Measurements from ENCODE around the gene SELENOO. TPM values are rescaled to one million over a fixed set of nuclear protein-coding genes. Genes with fewer than 3 reads are reported as not detected.

SELENOO gene
- total and polyA plus RNA-seq, 2 of the 13 experiments (the other 11 are each of a cell fraction or from before 2014, with no cell fraction given): 14.4 to 19.0 TPM

DNA sequence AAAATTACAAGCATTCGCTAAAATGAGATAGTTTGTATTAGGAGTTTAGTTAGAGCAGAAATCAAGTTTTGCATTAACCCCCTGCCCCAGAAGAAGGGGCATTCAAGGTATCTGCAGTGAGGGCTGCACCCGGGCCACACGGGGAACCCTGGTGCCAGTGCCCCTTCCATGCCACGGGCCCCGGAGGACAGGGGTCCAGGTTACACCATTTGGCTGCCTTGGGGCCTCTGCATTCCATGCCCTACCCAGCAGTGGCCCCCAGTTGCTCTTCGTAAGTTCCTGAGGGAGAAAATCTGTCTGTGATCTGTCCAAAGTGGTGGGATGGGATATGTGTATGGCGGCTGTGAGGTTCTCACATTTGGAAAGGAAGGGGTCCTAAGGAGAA lies 47.1 kb upstream of the SELENOO start:
- Histone ChIP-seq H3K4me1 (ENCODE audit: insufficient read depth, low read length) (peaks cover 28% of the 10 kb centered on the region), H3K27ac (ENCODE audit: extremely low read length, insufficient read depth, low read length) (no peak overlapping the region), H2AFZ (ENCODE audit: low read length) (no peak overlapping the region), H3K79me2 (ENCODE audit: insufficient read depth, low read length) (no peaks in the 10 kb centered on the region), H3K9ac (ENCODE audit: insufficient read depth, low read depth, low read length) (no peak overlapping the region), H3K9me3 (ENCODE audit: low read length) (no peaks in the 10 kb centered on the region), H4K20me1 (ENCODE audit: insufficient read depth, low read length) (no peaks in the 10 kb centered on the region), H3K4me3 (replicated peaks in 1 of 3; ENCODE audit: insufficient read depth in 1 of 3, low read depth in 2 of 3, low read length in 3 of 3) (no peak overlapping the region), H3K27me3 (ENCODE audit: control insufficient read depth in 1 of 2, insufficient read depth in 2 of 2, low read length in 2 of 2) (peaks cover 1 to 58% of the 10 kb centered on the region in 2 experiments), H3K36me3 (replicated peaks in 1 of 2; ENCODE audit: control insufficient read depth in 1 of 2, insufficient read depth in 2 of 2, low read length in 2 of 2) (no peaks in the 10 kb centered on the region), H3K4me2 (ENCODE audit: low read depth, low read length) (no peak overlapping the region)
- ATAC-seq (no peak), FAIRE-seq (no peak), DNase-seq (ENCODE audit: low spot score) (no peak)
- intact Hi-C loops (cut with micrococcal nuclease; ENCODE audit: unreplicated experiment): no loop called here
- BruUV-seq (replicated peaks): no TSS peak
- WGBS (ENCODE audit: low lambda C conversion rate): 61% methylated on average over 3 of the region's 7 CpGs
- POLR2A ChIA-PET: no interaction called here
- in situ Hi-C loops (cut with HindIII; ENCODE audit: extremely low pct_ligation_motif_present, low pct_unique_long_range_greater_than_20kb): no loop called here
- TF ChIP-seq ZNF841 (CRISPR knock-in tag; IDR thresholded peaks at IDR 0.05; ENCODE audit: borderline replicate concordance): no peak
- TF ChIP-seq, protein P1, sequence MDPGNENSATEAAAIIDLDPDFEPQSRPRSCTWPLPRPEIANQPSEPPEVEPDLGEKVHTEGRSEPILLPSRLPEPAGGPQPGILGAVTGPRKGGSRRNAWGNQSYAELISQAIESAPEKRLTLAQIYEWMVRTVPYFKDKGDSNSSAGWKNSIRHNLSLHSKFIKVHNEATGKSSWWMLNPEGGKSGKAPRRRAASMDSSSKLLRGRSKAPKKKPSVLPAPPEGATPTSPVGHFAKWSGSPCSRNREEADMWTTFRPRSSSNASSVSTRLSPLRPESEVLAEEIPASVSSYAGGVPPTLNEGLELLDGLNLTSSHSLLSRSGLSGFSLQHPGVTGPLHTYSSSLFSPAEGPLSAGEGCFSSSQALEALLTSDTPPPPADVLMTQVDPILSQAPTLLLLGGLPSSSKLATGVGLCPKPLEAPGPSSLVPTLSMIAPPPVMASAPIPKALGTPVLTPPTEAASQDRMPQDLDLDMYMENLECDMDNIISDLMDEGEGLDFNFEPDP (CRISPR knock-in tag; conservative IDR thresholded peaks at IDR 0.05): no peak
- TF ChIP-seq ZFP36L1 (CRISPR knock-in tag; IDR thresholded peaks at IDR 0.05): no peak
- TF ChIP-seq, protein P2, sequence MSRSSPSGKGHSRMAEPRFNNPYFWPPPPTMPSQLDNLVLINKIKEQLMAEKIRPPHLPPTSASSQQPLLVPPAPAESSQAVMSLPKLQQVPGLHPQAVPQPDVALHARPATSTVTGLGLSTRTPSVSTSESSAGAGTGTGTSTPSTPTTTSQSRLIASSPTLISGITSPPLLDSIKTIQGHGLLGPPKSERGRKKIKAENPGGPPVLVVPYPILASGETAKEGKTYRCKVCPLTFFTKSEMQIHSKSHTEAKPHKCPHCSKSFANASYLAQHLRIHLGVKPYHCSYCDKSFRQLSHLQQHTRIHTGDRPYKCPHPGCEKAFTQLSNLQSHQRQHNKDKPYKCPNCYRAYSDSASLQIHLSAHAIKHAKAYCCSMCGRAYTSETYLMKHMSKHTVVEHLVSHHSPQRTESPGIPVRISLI (CRISPR knock-in tag; IDR thresholded peaks at IDR 0.05; ENCODE audit: borderline replicate concordance): no peak
- no peak for TF ChIP-seq ZFP36 (IDR thresholded peaks at IDR 0.05; ENCODE audit: borderline replicate concordance, low read depth, low read length, partially characterized antibody)
- TF ChIP-seq HNF4G (IDR thresholded peaks at IDR 0.05; ENCODE audit: borderline replicate concordance, low read depth, low read length): no peak
- TF ChIP-seq HNF4G (CRISPR knock-in tag; IDR thresholded peaks at IDR 0.05; ENCODE audit: borderline replicate concordance, low read depth): no peak
- TF ChIP-seq SP140L (CRISPR knock-in tag; IDR thresholded peaks at IDR 0.05; ENCODE audit: borderline replicate concordance): no peak
- TF ChIP-seq MEF2D (CRISPR knock-in tag; IDR thresholded peaks at IDR 0.05): no peak
- no peak for TF ChIP-seq ZBTB8A (CRISPR knock-in tag; IDR thresholded peaks at IDR 0.05; ENCODE audit: borderline replicate concordance, low read depth)
- CTCF ChIA-PET (ENCODE audit: low intra/inter-chr PET ratio, low total read pairs): no interaction called here

Data from HepG2 (cell line).